VCaP (cell line): ENCODE results near the gene USF3.

ENCODE experiments used
- H3K27ac ChIP-seq: fragments of 450-650 bp; 2 replicates; pipeline ENCODE4 v1.5.1; 2017
- CTCF ChIP-seq: fragments of 450-650 bp; conservative IDR thresholded peaks from 2 replicates; pipeline ENCODE4 v1.5.1; 2017; ENCODE audit warnings: mild to moderate bottlenecking, moderate library complexity

Gene USF3

GRCh38 chr3:113736548-113737089, 40.2 kb upstream of the USF3 start:
- TF ChIP-seq CTCF = peak; percentile 74
- H3K27ac ChIP-seq = no peak overlapping the region

- no peak for TF ChIP-seq CTCF
- H3K27ac ChIP-seq = no peak overlapping the region
These were observed 35.3 kb upstream of the USF3 start for GRCh38 chr3:113731694-113732093.

- no peak overlapping the region for H3K27ac ChIP-seq
- TF ChIP-seq CTCF = no peak
These were observed 34.1 kb upstream of the USF3 start for GRCh38 chr3:113730550-113730949.

GRCh38 chr3:113728661-113729060, 32.2 kb upstream of the USF3 start:
- H3K27ac ChIP-seq = no peak overlapping the region
- TF ChIP-seq CTCF = no peak

- no peak for TF ChIP-seq CTCF
- H3K27ac ChIP-seq = no peak overlapping the region
These were observed 25.2 kb upstream of the USF3 start for GRCh38 chr3:113721636-113722035.

GRCh38 chr3:113719758-113720157, 23.3 kb upstream of the USF3 start:
- no peak for TF ChIP-seq CTCF
- no peak overlapping the region for H3K27ac ChIP-seq

- TF ChIP-seq CTCF = no peak
- H3K27ac ChIP-seq = no peak overlapping the region
These were observed 22.9 kb upstream of the USF3 start for GRCh38 chr3:113719294-113719693.
